Ishikawa (cell line): ENCODE results near the gene PCDH15.

Source experiments
- EGR1 ChIP-seq: IDR thresholded peaks from 2 replicates; pipeline ENCODE4 v1.6.1; 2012
- EP300 ChIP-seq: IDR thresholded peaks from 2 replicates; pipeline ENCODE4 v1.6.1; 2012; ENCODE audit warnings: borderline replicate concordance
- MAX ChIP-seq: IDR thresholded peaks from 2 replicates; pipeline ENCODE4 v1.6.1; 2012
- REST ChIP-seq: IDR thresholded peaks from 2 replicates; pipeline ENCODE4 v1.6.1; 2012; ENCODE audit warnings: low read depth, mild to moderate bottlenecking

- no peak for TF ChIP-seq EP300
- no peak for TF ChIP-seq EGR1
- no peak for TF ChIP-seq MAX
- no peak for TF ChIP-seq REST
Observed at GRCh38 chr10:53980210-53980609, 820.8 kb downstream of the PCDH15 start.
